GM12878 (cell line): ENCODE data around the gene CYP46A1. TPM values are rescaled to one million over a fixed set of nuclear protein-coding genes. Genes with fewer than 3 reads are reported as not detected.

Experiments used
- ATAC-seq: fragments of 200-7000 bp; cut with Tn5 transposase; 3 replicates; pipeline ENCODE4 v1.9.1; 2020; ENCODE audit warnings: mild to moderate bottlenecking, moderate library complexity
- BruUV-seq: library from RNA; stranded (reverse); fragments of 400-500 nt; replicated peaks from 2 replicates; lab custom pipeline; 2021; lab: Mats Ljungman, UMichigan
- CTCF ChIA-PET: fragments of 300-600 bp; sonication (Branson Sonifier 250); formaldehyde crosslinking; extraction: SDS; loops from one replicate; lab custom pipeline; 2021; ENCODE audit warnings: inconsistent platforms; lab: Yijun Ruan, JAX
- POLR2A ChIA-PET: fragments of 350-600 bp; formaldehyde crosslinking; extraction: SDS; loops from one replicate; lab custom pipeline; 2021; ENCODE audit warnings: inconsistent platforms; lab: Charles Lee
- RAD21 ChIA-PET: fragments of 300-600 bp; sonication (Branson Sonifier 250); formaldehyde crosslinking; loops from one replicate; lab custom pipeline; 2023; ENCODE audit warnings: antibody characterized with exemption; ENCODE audit not compliant: unreplicated experiment; lab: Charles Lee
- SMC1A ChIA-PET: fragments of 300-600 bp; sonication (Branson Sonifier 250); formaldehyde crosslinking; loops from one replicate; lab custom pipeline; 2023; ENCODE audit not compliant: unreplicated experiment, uncharacterized antibody; lab: Charles Lee
- DNase-seq: peaks from one replicate; pipeline ENCODE4 v3.0.0-alpha.2; 2011; ENCODE audit warnings: low read depth, low spot score
- FAIRE-seq: peaks from 3 replicates; lab custom pipeline; 2011; peaks lifted over from hg19 to GRCh38; lab: Jason Lieb, UNC
- H2AFZ ChIP-seq: 2 replicates; pipeline ENCODE4 v1.6.0; 2011; ENCODE audit warnings: low read depth, low read length, control low read depth; ENCODE audit not compliant: control insufficient read depth
- H3K27ac ChIP-seq: 2 replicates; pipeline ENCODE4 v1.5.1; 2011; ENCODE audit warnings: control low read depth; ENCODE audit not compliant: control insufficient read depth, insufficient read depth
- H3K27me3 ChIP-seq, 2 experiments: replicated peaks in 1 of 2; 2 replicates each; pipeline versions ENCODE4 v1.6.0 to v1.6.1; 2011; ENCODE audit warnings: low read length in 1 of 2; ENCODE audit not compliant: control insufficient read depth in 2 of 2, insufficient read depth in 2 of 2
- H3K36me3 ChIP-seq, 2 experiments: 2 replicates each; pipeline ENCODE4 v1.5.1; 2011; ENCODE audit warnings: low read length in 1 of 2; ENCODE audit not compliant: control insufficient read depth in 2 of 2, insufficient read depth in 2 of 2
- H3K4me1 ChIP-seq: 2 replicates; pipeline ENCODE4 v1.6.1; 2011; ENCODE audit warnings: mild to moderate bottlenecking, low read length, moderate library complexity, mixed read lengths; ENCODE audit not compliant: control insufficient read depth, insufficient read depth
- H3K4me2 ChIP-seq: 2 replicates; pipeline ENCODE4 v1.6.0; 2011; ENCODE audit warnings: control low read depth; ENCODE audit not compliant: control insufficient read depth, insufficient read depth
- H3K4me3 ChIP-seq: fragments of 200-600 bp; sonication (generic); 2 replicates; pipeline ENCODE4 v1.5.1; 2016
- H3K79me2 ChIP-seq: 2 replicates; pipeline ENCODE4 v1.6.0; 2011; ENCODE audit warnings: low read length; ENCODE audit not compliant: control insufficient read depth, insufficient read depth
- H3K9ac ChIP-seq: 2 replicates; pipeline ENCODE4 v1.8.0; 2011; ENCODE audit warnings: low read length, control low read depth, mixed read lengths; ENCODE audit not compliant: control insufficient read depth, insufficient read depth
- H3K9me3 ChIP-seq: replicated peaks from 3 replicates; pipeline ENCODE4 v1.5.1; 2011; ENCODE audit warnings: mild to moderate bottlenecking, low read length; ENCODE audit not compliant: control insufficient read depth, insufficient read depth
- H4K20me1 ChIP-seq: 2 replicates; pipeline ENCODE4 v1.6.0; 2011; ENCODE audit not compliant: control insufficient read depth, insufficient read depth
- BRCA1 ChIP-seq: IDR thresholded peaks from 2 replicates; pipeline ENCODE4 v1.6.1; 2011; ENCODE audit warnings: low read depth, low read length, improper control_type of control experiment
- CBFB ChIP-seq: IDR thresholded peaks from 2 replicates; pipeline ENCODE4 v1.6.1; 2016; ENCODE audit warnings: antibody characterized with exemption, low read depth
- CHD4 ChIP-seq: fragments of 200-600 bp; sonication (generic); IDR thresholded peaks from 2 replicates; pipeline ENCODE4 v1.6.1; 2016; ENCODE audit warnings: mild to moderate bottlenecking
- CREM ChIP-seq: IDR thresholded peaks from 2 replicates; pipeline ENCODE4 v1.6.1; 2014; ENCODE audit warnings: antibody characterized with exemption, low read depth
- CUX1 ChIP-seq: IDR thresholded peaks from 2 replicates; pipeline ENCODE4 v1.6.1; 2012; ENCODE audit warnings: improper control_type of control experiment, low read depth, low read length; ENCODE audit not compliant: insufficient replicate concordance
- EGR1 ChIP-seq, 2 experiments: IDR thresholded peaks; 1 replicate in 1 of 2; 2 replicates in 1 of 2; pipeline ENCODE4 v1.6.1; 2011 to 2012; ENCODE audit warnings: low read depth in 2 of 2, low read length in 2 of 2, borderline replicate concordance in 1 of 2, mild to moderate bottlenecking in 1 of 2, moderate library complexity in 1 of 2
- HDAC2 ChIP-seq: fragments of 200-600 bp; sonication (generic); IDR thresholded peaks from 2 replicates; pipeline ENCODE4 v1.6.1; 2017
- PRDM15 ChIP-seq: fragments of 450-650 bp; formaldehyde crosslinking; IDR thresholded peaks from 2 replicates; pipeline ENCODE4 v1.4.0; 2020; ENCODE audit warnings: mild to moderate bottlenecking, moderate library complexity
- RAD21 ChIP-seq: IDR thresholded peaks from 2 replicates; pipeline ENCODE4 v1.6.1; 2011; ENCODE audit warnings: mild to moderate bottlenecking, low read depth, low read length, moderate library complexity; ENCODE audit not compliant: insufficient read depth
- SKIL ChIP-seq: fragments of 450-650 bp; IDR thresholded peaks from 2 replicates; pipeline ENCODE4 v1.6.1; 2017; ENCODE audit warnings: mild to moderate bottlenecking, low read depth, inconsistent platforms; ENCODE audit not compliant: poor library complexity, severe bottlenecking
- SMAD5 ChIP-seq: IDR thresholded peaks from 2 replicates; pipeline ENCODE4 v1.6.1; 2016; ENCODE audit warnings: antibody characterized with exemption, low read depth
- SMARCA5 ChIP-seq: fragments of 450-650 bp; IDR thresholded peaks from 2 replicates; pipeline ENCODE4 v1.6.1; 2017; ENCODE audit warnings: mild to moderate bottlenecking
- SRF ChIP-seq, 2 experiments: IDR thresholded peaks; 2 replicates each; pipeline ENCODE4 v1.6.1; 2011; ENCODE audit warnings: low read depth in 2 of 2, low read length in 2 of 2, mild to moderate bottlenecking in 1 of 2, moderate library complexity in 1 of 2
- TBL1XR1 ChIP-seq: IDR thresholded peaks from 2 replicates; pipeline ENCODE4 v1.6.1; 2012; ENCODE audit warnings: low read depth, low read length, improper control_type of control experiment
- TCF12 ChIP-seq: IDR thresholded peaks from 2 replicates; pipeline ENCODE4 v1.6.1; 2011; ENCODE audit warnings: low read depth, mild to moderate bottlenecking, low read length
- TCF7 ChIP-seq: IDR thresholded peaks from 2 replicates; pipeline ENCODE4 v1.6.1; 2014; ENCODE audit warnings: antibody characterized with exemption, borderline replicate concordance
- WGBS: methylation state at CpG from one replicate; pipeline ENCODE4 v1.1.6; 2016; ENCODE audit warnings: low lambda C conversion rate; ENCODE audit not compliant: insufficient replicate concordance, insufficient coverage; ENCODE audit errors: missing lambda C conversion rate; 5-methylcytosine and 5-hydroxymethylcytosine counted together
- in situ Hi-C: fragments of 300-500 bp; cut with MboI; formaldehyde crosslinking; loops from 9 replicates; pipeline ENCODE4 v1.14.3; 2018; ENCODE audit warnings: mixed read lengths
- intact Hi-C: fragments of 100-400 bp; cut with micrococcal nuclease; formaldehyde crosslinking; loops from one replicate; pipeline ENCODE4 v1.14.2; 2022; ENCODE audit not compliant: unreplicated experiment
- polyA plus RNA-seq, 11 experiments: library from polyadenylated mRNA; depleted of rRNA in 4 of 11; unstranded in 6 of 11; stranded (reverse) in 5 of 11; fragments of >200 nt; fragmentation: Nextera tagmentation in 4 of 11; fragmentation: Illumina TruSeq in 1 of 11; extraction: Ambion mirVana in 4 of 11; extraction: Trizol in 1 of 11; gene quantifications; 1 replicate in 1 of 11; 2 replicates in 10 of 11; pipeline versions ENCODE4 v1.2.1 to v1.2.3, GENCODE V29; 2011 to 2016; ENCODE audit warnings: inconsistent platforms in 2 of 11, missing spikeins in 2 of 11, low read depth in 1 of 11
- total RNA-seq, 4 experiments: library from RNA; depleted of rRNA in 3 of 4; stranded (reverse); fragments of >200 nt in 3 of 4; fragmentation: Illumina TruSeq in 1 of 4; extraction: Trizol in 1 of 4; gene quantifications; 2 replicates each; pipeline versions ENCODE4 v1.2.1 to v1.2.3, GENCODE V29; 2013 to 2021

Gene CYP46A1
- total and polyA plus RNA-seq, 10 of the 15 experiments (the other 5 are each of a cell fraction or from before 2014, with no cell fraction given) = 0.04 to 0.11 TPM; not detected in 8

GRCh38 chr14:99703381-99703780 is 19.3 kb downstream of the CYP46A1 start:
- FAIRE-seq = no peak
- no peak overlapping the region for H3K9ac ChIP-seq
- ChIA-PET POLR2A (no interaction called here), SMC1A (no interaction called here)
- no peak for DNase-seq
- H3K9me3 ChIP-seq = peaks cover 2% of the 10 kb centered on the region; the same call in 1 of the 3 replicates
- no peak overlapping the region for H3K27ac ChIP-seq
- H3K36me3 ChIP-seq = no peaks in the 10 kb centered on the region
- H3K27me3 ChIP-seq = peaks cover 0 to 1% of the 10 kb centered on the region in 2 experiments; a peak in 1 of 4 replicates
- in situ Hi-C loops = no loop called here
- no TSS peak for BruUV-seq
- no peak overlapping the region for H3K4me3 ChIP-seq
- H3K4me2 ChIP-seq = no peak overlapping the region
- ATAC-seq = no peak
- TF ChIP-seq TCF7 = no peak
- TF ChIP-seq BRCA1 = no peak
- TF ChIP-seq EGR1 (IDR thresholded peaks at IDR 0.05; ENCODE audit: borderline replicate concordance in 1 of 2, low read depth in 2 of 2, low read length in 2 of 2) = no peak
- TF ChIP-seq CBFB = no peak
- no peak for TF ChIP-seq SKIL
- no peak for TF ChIP-seq RAD21
- TF ChIP-seq TBL1XR1 = no peak
- TF ChIP-seq CUX1 = no peak
- no peak for TF ChIP-seq SMARCA5
- TF ChIP-seq SRF (IDR thresholded peaks at IDR 0.05; ENCODE audit: low read depth in 2 of 2, low read length in 2 of 2) = no peak
- no peak for TF ChIP-seq CREM
- no peak for TF ChIP-seq CHD4
- TF ChIP-seq SMAD5 = no peak
- TF ChIP-seq TCF12 = no peak
- TF ChIP-seq PRDM15 = no peak
- no peak for TF ChIP-seq HDAC2
- TF ChIP-seq, all 136 proteins: peak for 0
- ChIA-PET CTCF (no interaction called here), RAD21 (no interaction called here)
- H2AFZ ChIP-seq = no peak overlapping the region
- 63% methylated on average over 3 of the region's 3 CpGs for WGBS
- intact Hi-C loops = no loop called here
- no peaks in the 10 kb centered on the region for H4K20me1 ChIP-seq
- no peaks in the 10 kb centered on the region for H3K4me1 ChIP-seq
- no peaks in the 10 kb centered on the region for H3K79me2 ChIP-seq
